Bone marrow (tissue), 2 donors: Measurements from ENCODE around the gene CACNA1E.

Source experiments
- DNase-seq, 2 donors: peaks; one replicate each; lab custom pipeline; 2025; lab: John Stamatoyannopoulos, UW

CACNA1E gene

GRCh38 chr1:181484821-181485220 lies 1.5 kb downstream of the CACNA1E start:
- no peak for DNase-seq

- no peak for DNase-seq
These were observed 2.2 kb downstream of the CACNA1E start for GRCh38 chr1:181485287-181486097.

- no peak for DNase-seq
These were observed 2.7 kb downstream of the CACNA1E start for GRCh38 chr1:181486098-181486420.

- no peak for DNase-seq
These were observed 5.5 kb downstream of the CACNA1E start for GRCh38 chr1:181488866-181489265.

GRCh38 chr1:181490276-181490675 lies 7.0 kb downstream of the CACNA1E start:
- no peak for DNase-seq

GRCh38 chr1:181490740-181491712 lies 7.7 kb downstream of the CACNA1E start:
- no peak for DNase-seq

GRCh38 chr1:181493166-181493565 lies 9.8 kb downstream of the CACNA1E start:
- DNase-seq = no peak

- no peak for DNase-seq
These were observed 10.6 kb downstream of the CACNA1E start for GRCh38 chr1:181493885-181494284.

GRCh38 chr1:181496759-181497158 lies 13.4 kb downstream of the CACNA1E start:
- DNase-seq = no peak

GRCh38 chr1:181497870-181498269 lies 14.6 kb downstream of the CACNA1E start:
- no peak for DNase-seq

GRCh38 chr1:181499825-181500224 lies 16.5 kb downstream of the CACNA1E start:
- no peak for DNase-seq

- DNase-seq = no peak
These were observed 17.3 kb downstream of the CACNA1E start for GRCh38 chr1:181500636-181501035.

- no peak for DNase-seq
These were observed 18.3 kb downstream of the CACNA1E start for GRCh38 chr1:181501612-181502011.

- DNase-seq = no peak
These were observed 20.0 kb downstream of the CACNA1E start for GRCh38 chr1:181503171-181503810.

- no peak for DNase-seq
These were observed 21.1 kb downstream of the CACNA1E start for GRCh38 chr1:181504399-181504842.

GRCh38 chr1:181506563-181507353 lies 23.4 kb downstream of the CACNA1E start:
- DNase-seq = no peak

GRCh38 chr1:181508486-181509165 lies 25.3 kb downstream of the CACNA1E start:
- no peak for DNase-seq

GRCh38 chr1:181513786-181514297 lies 30.5 kb downstream of the CACNA1E start:
- no peak for DNase-seq

GRCh38 chr1:181514298-181515290 lies 31.3 kb downstream of the CACNA1E start:
- no peak for DNase-seq

GRCh38 chr1:181516706-181517105 lies 33.4 kb downstream of the CACNA1E start:
- DNase-seq = no peak
